ENCODE data around the gene MCF2L2.
"Not testable (repeated sequence)": the region's sequence is repeated elsewhere in the genome, so short reads cannot be mapped to it uniquely, and the experiment has no call there.

MCF2L2 gene

GRCh38 chr3:183182732-183183610, 245.4 kb downstream of the MCF2L2 start:
- H3K27me3 ChIP-seq, result peaks cover 32 to 42% (median 37%) of the 10 kb centered on the region in 11 experiments
- H3K9me3 ChIP-seq (replicated peaks in 1 of 11), result no peaks in the 10 kb centered on the region
- no peak overlapping the region for H3K4me3 ChIP-seq
- H3K9ac ChIP-seq, result no peak overlapping the region
- H4K20me1 ChIP-seq, result peaks cover 0 to 28% (median 11%) of the 10 kb centered on the region in 11 experiments; a peak in 13 of 22 replicates
- no peak for TF ChIP-seq Cebpa-rat (IDR thresholded peaks at IDR 0.05)
- H3K4me1 ChIP-seq, result peaks cover 8 to 34% (median 28%) of the 10 kb centered on the region in 10 experiments
- no peaks in the 10 kb centered on the region for H3K36me3 ChIP-seq
- H3K4me2 ChIP-seq, result no peak overlapping the region
- no peak overlapping the region for H3K27ac ChIP-seq

GRCh38 chr3:183182073-183182472, 246.3 kb downstream of the MCF2L2 start:
- Histone ChIP-seq H3K4me2 (no peak overlapping the region), H3K36me3 (no peaks in the 10 kb centered on the region), H4K20me1 (peaks cover 0 to 28% (median 11%) of the 10 kb centered on the region in 11 experiments; a peak in 13 of 22 replicates), H3K9ac (no peak overlapping the region), H3K9me3 (replicated peaks in 1 of 11) (no peaks in the 10 kb centered on the region), H3K4me1 (peaks cover 8 to 34% (median 28%) of the 10 kb centered on the region in 10 experiments), H3K4me3 (no peak overlapping the region), H3K27ac (no peak overlapping the region), H3K27me3 (peaks cover 41 to 51% (median 46%) of the 10 kb centered on the region in 11 experiments)
- no peak for TF ChIP-seq Cebpa-rat (IDR thresholded peaks at IDR 0.05)

- no peak overlapping the region for H3K4me3 ChIP-seq
- no peak for TF ChIP-seq Cebpa-rat (IDR thresholded peaks at IDR 0.05)
- no peak overlapping the region for H3K9ac ChIP-seq
- no peak overlapping the region for H3K4me2 ChIP-seq
- peaks cover 0 to 28% (median 11%) of the 10 kb centered on the region in 11 experiments; a peak in 13 of 22 replicates for H4K20me1 ChIP-seq
- no peak overlapping the region for H3K27ac ChIP-seq
- H3K27me3 ChIP-seq, result peaks cover 45 to 56% (median 50%) of the 10 kb centered on the region in 11 experiments
- H3K9me3 ChIP-seq (replicated peaks in 1 of 11), result no peaks in the 10 kb centered on the region
- peaks cover 8 to 33% (median 28%) of the 10 kb centered on the region in 10 experiments for H3K4me1 ChIP-seq
- no peaks in the 10 kb centered on the region for H3K36me3 ChIP-seq
Measured at GRCh38 chr3:183181606-183182005, 246.8 kb downstream of the MCF2L2 start.

- Histone ChIP-seq H4K20me1 (peaks cover 0 to 28% (median 11%) of the 10 kb centered on the region in 11 experiments; a peak in 13 of 22 replicates), H3K4me2 (no peak overlapping the region), H3K9ac (no peak overlapping the region), H3K4me1 (peaks cover 8 to 25% (median 21%) of the 10 kb centered on the region in 10 experiments), H3K27ac (no peak overlapping the region), H3K36me3 (no peaks in the 10 kb centered on the region), H3K27me3 (peaks cover 50 to 64% (median 56%) of the 10 kb centered on the region in 11 experiments), H3K4me3 (no peak overlapping the region), H3K9me3 (replicated peaks in 1 of 11) (no peaks in the 10 kb centered on the region)
- TF ChIP-seq Cebpa-rat (IDR thresholded peaks at IDR 0.05), result no peak
Measured at GRCh38 chr3:183180784-183181295, 247.6 kb downstream of the MCF2L2 start.

GRCh38 chr3:183180110-183180783, 248.2 kb downstream of the MCF2L2 start:
- no peak overlapping the region for H3K27ac ChIP-seq
- peaks cover 53 to 68% (median 57%) of the 10 kb centered on the region in 11 experiments for H3K27me3 ChIP-seq
- H3K4me2 ChIP-seq, result no peak overlapping the region
- H3K36me3 ChIP-seq, result no peaks in the 10 kb centered on the region
- H3K9me3 ChIP-seq (replicated peaks in 1 of 11), result no peaks in the 10 kb centered on the region
- no peak for TF ChIP-seq Cebpa-rat (IDR thresholded peaks at IDR 0.05)
- no peak overlapping the region for H3K4me3 ChIP-seq
- no peak overlapping the region for H3K9ac ChIP-seq
- peaks cover 8 to 19% (median 15%) of the 10 kb centered on the region in 10 experiments for H3K4me1 ChIP-seq
- H4K20me1 ChIP-seq, result peaks cover 0 to 28% (median 11%) of the 10 kb centered on the region in 11 experiments; a peak in 13 of 22 replicates

- H3K4me3 ChIP-seq, result peak overlapping the region in 8 of 10 experiments; percentile 40 to 64 (median 50); a peak in 12 of 20 replicates
- peak overlapping the region; percentile 54 to 99 (median 76) for H3K4me2 ChIP-seq
- peaks cover 8 to 13% (median 10%) of the 10 kb centered on the region in 10 experiments; a peak in 18 of 20 replicates for H3K4me1 ChIP-seq
- 0 out of 22 replicates have a peak overlapping the region, but pooled peaks of 1 of the 11 experiments have one; percentile 20 for H3K9ac ChIP-seq
- not testable (repeated sequence) for H3K36me3 ChIP-seq; H3K27ac ChIP-seq; H3K9me3 ChIP-seq (replicated peaks in 1 of 11)
- H4K20me1 ChIP-seq, result peaks cover 0 to 28% (median 11%) of the 10 kb centered on the region in 11 experiments; a peak in 13 of 22 replicates
- peaks cover 53 to 68% (median 57%) of the 10 kb centered on the region in 11 experiments for H3K27me3 ChIP-seq
Measured at GRCh38 chr3:183179550-183179908, 248.9 kb downstream of the MCF2L2 start.

GRCh38 chr3:183178833-183179549, 249.4 kb downstream of the MCF2L2 start:
- Histone ChIP-seq H3K9ac (peak overlapping the region in 5 of 11 experiments; percentile 11 to 54 (median 20); a peak in 1 of 22 replicates), H4K20me1 (peaks cover 0 to 28% (median 11%) of the 10 kb centered on the region in 11 experiments; a peak in 13 of 22 replicates), H3K4me3 (peak overlapping the region; percentile 23 to 64 (median 48)), H3K27me3 (peaks cover 53 to 68% (median 57%) of the 10 kb centered on the region in 11 experiments), H3K36me3 (no peaks in the 10 kb centered on the region), H3K9me3 (replicated peaks in 1 of 11) (no peaks in the 10 kb centered on the region), H3K4me1 (peaks cover 8 to 13% (median 10%) of the 10 kb centered on the region in 10 experiments; a peak in 18 of 20 replicates), H3K4me2 (peak overlapping the region; percentile 54 to 99 (median 76)), H3K27ac (no peak overlapping the region)
- no peak for TF ChIP-seq Cebpa-rat (IDR thresholded peaks at IDR 0.05)

GRCh38 chr3:183178512-183178832, 249.9 kb downstream of the MCF2L2 start:
- Histone ChIP-seq H3K27me3 (peaks cover 53 to 68% (median 57%) of the 10 kb centered on the region in 11 experiments), H3K36me3 (no peaks in the 10 kb centered on the region), H3K4me2 (peak overlapping the region; percentile 54 to 99 (median 76)), H3K4me3 (peak overlapping the region; percentile 23 to 64 (median 48); a peak in 19 of 20 replicates), H4K20me1 (peaks cover 0 to 28% (median 11%) of the 10 kb centered on the region in 11 experiments; a peak in 13 of 22 replicates), H3K9ac (0 out of 22 replicates have a peak overlapping the region, but pooled peaks of 2 of the 11 experiments have one; percentile 11 to 54), H3K4me1 (peaks cover 8 to 13% (median 10%) of the 10 kb centered on the region in 10 experiments; a peak in 18 of 20 replicates), H3K9me3 (replicated peaks in 1 of 11) (no peaks in the 10 kb centered on the region), H3K27ac (no peak overlapping the region)
- no peak for TF ChIP-seq Cebpa-rat (IDR thresholded peaks at IDR 0.05)

All from BLaER1 treated with 17β-estradiol and CSF1 and Interleukin-3, amounts not matched to agents 10 nM and 100 nM (cell line).